Omental fat pad (tissue), 4 donors: ENCODE measurements around the gene CXCL9. TPM values are rescaled to one million over a fixed set of nuclear protein-coding genes. Genes with fewer than 3 reads are reported as not detected.
"Not testable (repeated sequence)": the region's sequence is repeated elsewhere in the genome, so short reads cannot be mapped to it uniquely, and the experiment has no call there.

Experiments
- ATAC-seq: fragments of 150-250 bp; one replicate; pipeline ENCODE4 v1.9.1; 2016; ENCODE audit warnings: mild to moderate bottlenecking, moderate library complexity; ENCODE audit not compliant: low FRiP score
- DNase-seq: peaks from one replicate; pipeline ENCODE4 v3.0.0-alpha.2; 2019; ENCODE audit warnings: low spot score
- CTCF ChIP-seq, 3 donors: fragments of 450-650 bp; IDR thresholded peaks; one replicate each; pipeline ENCODE4 v1.5.1; 2016 to 2017; ENCODE audit warnings: antibody characterized with exemption in 3 of 3, mild to moderate bottlenecking in 3 of 3, moderate library complexity in 2 of 3
- total RNA-seq, 4 donors: library from RNA; depleted of rRNA; stranded (reverse); fragments of >200 nt; gene quantifications; one replicate each; pipeline ENCODE4 v1.1.0, GENCODE V29; 2016

Gene CXCL9
- 1 to 10 TPM in 2 of 4 donors, under 1 TPM in 1, not detected in 1; 0.74 to 5.2 (median 1.8) TPM for total RNA-seq

- TF ChIP-seq CTCF (IDR thresholded peaks at IDR 0.05): no peak
- DNase-seq (no peak), ATAC-seq (no peak)
Measured at GRCh38 chr4:76007089-76007862, at the start of gene CXCL9. Gene CXCL9 (minus strand): TSS chr4:76007509. CDS start chr4:76007449, 60 bp downstream.

- ATAC-seq: no peak
- TF ChIP-seq CTCF (IDR thresholded peaks at IDR 0.05): no peak
Measured at GRCh38 chr4:76055421-76055820, 48.1 kb upstream of the CXCL9 start.

GRCh38 chr4:76055016-76055415 is 47.7 kb upstream of the CXCL9 start:
- TF ChIP-seq CTCF (IDR thresholded peaks at IDR 0.05): no peak
- DNase-seq: no peak
- no peak for ATAC-seq

More at GRCh38 chr4:76055421-76055820, 48.1 kb upstream of the CXCL9 start:
- no peak for DNase-seq

GRCh38 chr4:76053730-76054129 is 46.4 kb upstream of the CXCL9 start:
- TF ChIP-seq CTCF (IDR thresholded peaks at IDR 0.05): no peak
- ATAC-seq: no peak

GRCh38 chr4:76050560-76051050 is 43.3 kb upstream of the CXCL9 start:
- not testable (repeated sequence) for DNase-seq

More at GRCh38 chr4:76053730-76054129, 46.4 kb upstream of the CXCL9 start:
- no peak for DNase-seq

GRCh38 chr4:76049860-76050416 is 42.6 kb upstream of the CXCL9 start:
- DNase-seq, ATAC-seq: not testable (repeated sequence)

More at GRCh38 chr4:76050560-76051050, 43.3 kb upstream of the CXCL9 start:
- not testable (repeated sequence) for ATAC-seq

- not testable (repeated sequence) for ATAC-seq
Measured at GRCh38 chr4:76044686-76045085, 37.4 kb upstream of the CXCL9 start.

GRCh38 chr4:76043306-76043705 is 36.0 kb upstream of the CXCL9 start:
- not testable (repeated sequence) for DNase-seq, ATAC-seq

More at GRCh38 chr4:76044686-76045085, 37.4 kb upstream of the CXCL9 start:
- not testable (repeated sequence) for DNase-seq

- not testable (repeated sequence) for ATAC-seq, DNase-seq
Measured at GRCh38 chr4:76042241-76042998, 35.1 kb upstream of the CXCL9 start.
